ENCODE data around the gene LEKR1. TPM values are rescaled to one million over a fixed set of nuclear protein-coding genes. Genes with fewer than 3 reads are reported as not detected.

Gene LEKR1
- total RNA-seq, 2 donors from 2014 or later, result 1.0 to 1.1 TPM

DNA sequence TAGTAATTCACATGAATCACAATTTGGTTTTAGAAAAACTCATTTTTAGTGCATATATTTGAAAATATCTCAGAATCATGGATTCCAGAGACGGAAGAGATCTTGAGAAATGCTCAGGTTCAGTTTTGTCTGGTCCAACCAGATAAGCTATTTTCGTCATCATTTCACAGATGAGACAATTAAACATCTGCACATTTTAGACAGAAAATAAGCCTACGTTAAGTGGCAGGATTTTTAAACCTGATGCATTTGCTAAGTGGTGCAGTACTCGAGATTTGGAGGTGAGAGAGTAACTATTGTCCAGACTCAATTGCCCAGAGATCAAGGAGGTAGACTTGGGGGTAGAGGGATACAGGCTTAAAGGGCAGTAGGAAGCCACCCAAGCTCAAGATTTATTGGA is 243.3 kb downstream of the LEKR1 start:
- no peak for DNase-seq (ENCODE audit: low spot score in 2 of 2)
- no peak for ATAC-seq
- Mint-ChIP-seq H3K36me3 (no peaks in the 10 kb centered on the region), H3K9me3 (no peaks in the 10 kb centered on the region), H3K27ac (no peak overlapping the region)

DNA sequence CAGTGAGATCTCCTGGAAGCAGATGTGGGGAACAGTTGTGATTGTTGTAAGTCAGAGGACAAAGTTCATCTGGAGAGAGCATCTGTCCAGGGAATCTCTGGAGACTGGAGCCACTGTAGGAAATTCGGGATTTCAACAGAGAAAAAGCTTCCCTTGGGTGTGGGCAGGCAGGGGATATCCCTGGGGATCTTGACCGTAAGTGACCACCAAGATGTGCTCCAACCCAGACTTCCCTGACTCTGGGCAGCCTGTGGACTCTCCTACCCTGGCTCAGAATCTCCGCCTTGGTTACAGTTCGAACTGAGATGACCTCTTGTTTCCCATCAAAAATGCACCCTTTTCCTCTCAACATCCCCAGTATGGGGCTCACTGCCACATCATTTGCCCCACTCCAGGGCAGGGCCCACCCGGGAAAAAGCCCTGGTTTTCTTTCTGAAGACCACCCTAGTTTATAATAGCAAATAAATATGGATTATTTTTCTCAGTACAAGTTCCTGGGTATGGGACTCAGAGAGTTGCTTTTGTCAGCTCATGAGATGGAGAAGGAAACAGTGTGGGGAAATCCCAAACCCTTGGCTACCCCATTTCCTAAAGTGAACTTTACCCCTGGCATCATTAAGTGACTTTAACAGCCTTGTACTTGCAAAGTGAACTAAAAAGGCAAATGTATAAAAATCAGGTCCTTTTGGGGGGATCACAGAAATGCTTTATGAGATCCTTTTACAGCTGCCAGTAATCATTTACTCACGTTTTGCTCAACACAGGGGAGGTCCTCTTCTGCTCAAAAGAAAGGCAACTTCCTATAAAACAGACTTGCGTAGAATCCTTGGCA is 243.9 kb downstream of the LEKR1 start:
- H3K27ac Mint-ChIP-seq, result no peak overlapping the region
- DNase-seq (ENCODE audit: low spot score in 2 of 2), result no peak
- no peaks in the 10 kb centered on the region for H3K9me3 Mint-ChIP-seq
- ATAC-seq, result no peak
- no peaks in the 10 kb centered on the region for H3K36me3 Mint-ChIP-seq

DNA sequence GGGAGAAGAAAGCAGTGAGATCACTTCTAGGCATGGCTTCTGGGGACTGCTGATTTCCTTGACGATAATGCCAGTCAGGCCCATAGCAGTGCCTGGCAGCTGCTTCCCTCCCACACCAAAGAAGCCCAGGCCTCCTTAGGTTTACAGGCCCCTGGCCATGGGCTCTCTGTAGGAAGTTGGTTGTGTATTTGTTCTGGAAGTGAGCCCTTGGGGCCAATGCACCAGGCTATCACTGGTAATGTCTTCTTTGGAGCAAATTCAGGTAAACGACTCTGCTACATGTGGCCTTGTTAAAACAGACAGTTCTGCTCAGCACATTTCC is 244.5 kb downstream of the LEKR1 start:
- ATAC-seq, result no peak

DNA sequence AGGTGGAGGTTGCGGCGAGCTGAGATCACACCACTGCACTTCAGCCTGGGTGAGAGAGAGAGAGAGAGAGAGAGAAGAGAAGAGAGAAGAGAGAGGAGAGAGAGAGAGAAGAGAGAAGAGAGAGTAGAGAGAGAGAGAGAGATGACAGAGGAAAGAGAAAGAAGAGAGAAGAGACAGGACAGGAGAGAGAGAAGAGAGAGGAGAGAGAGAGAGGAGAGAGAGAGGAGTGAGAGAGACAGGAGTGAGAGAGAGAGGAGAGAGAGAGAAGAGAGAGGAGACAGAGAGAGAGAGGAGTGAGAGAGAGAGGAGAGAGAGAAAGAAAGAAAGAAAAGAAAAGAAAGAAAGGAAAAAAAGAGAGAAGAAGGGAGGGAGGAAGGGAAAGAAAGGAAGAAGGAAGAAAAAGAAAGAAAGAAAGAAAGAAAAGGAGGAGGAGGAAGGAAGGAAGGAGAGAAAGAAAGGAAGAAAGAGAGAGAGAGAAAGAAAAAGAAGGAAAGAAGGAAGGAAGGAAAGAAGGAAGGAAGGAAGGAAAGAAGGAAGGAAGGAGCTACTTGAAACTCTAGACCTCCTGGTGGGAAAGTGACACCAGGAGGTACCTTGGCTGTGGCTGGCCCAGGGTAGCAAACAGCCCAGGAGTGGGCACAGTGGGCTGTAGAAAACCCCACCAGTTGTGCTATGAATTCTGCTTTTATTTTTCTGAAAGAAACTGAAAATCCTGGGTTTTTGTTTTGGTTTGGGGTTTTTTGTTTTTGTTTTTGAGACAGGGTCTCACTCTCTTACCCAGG is 245.8 kb downstream of the LEKR1 start:
- DNase-seq (ENCODE audit: low spot score in 2 of 2) (no peak), ATAC-seq (no peak)
- H3K36me3 Mint-ChIP-seq, result no peaks in the 10 kb centered on the region
- peak overlapping the region; percentile 20 to 60 for H3K27ac Mint-ChIP-seq
- no peaks in the 10 kb centered on the region for H3K9me3 Mint-ChIP-seq

More for the DNA sequence above, 244.5 kb downstream of the LEKR1 start:
- H3K36me3 Mint-ChIP-seq, result no peaks in the 10 kb centered on the region
- no peak for DNase-seq (ENCODE audit: low spot score in 2 of 2)
- H3K9me3 Mint-ChIP-seq, result no peaks in the 10 kb centered on the region
- no peak overlapping the region for H3K27ac Mint-ChIP-seq

GRCh38 chr3:157073810-157074209 is 247.7 kb downstream of the LEKR1 start:
- Mint-ChIP-seq H3K27ac (no peak overlapping the region), H3K9me3 (no peaks in the 10 kb centered on the region), H3K36me3 (no peaks in the 10 kb centered on the region)
- DNase-seq (ENCODE audit: low spot score in 2 of 2) (no peak), ATAC-seq (no peak)

DNA sequence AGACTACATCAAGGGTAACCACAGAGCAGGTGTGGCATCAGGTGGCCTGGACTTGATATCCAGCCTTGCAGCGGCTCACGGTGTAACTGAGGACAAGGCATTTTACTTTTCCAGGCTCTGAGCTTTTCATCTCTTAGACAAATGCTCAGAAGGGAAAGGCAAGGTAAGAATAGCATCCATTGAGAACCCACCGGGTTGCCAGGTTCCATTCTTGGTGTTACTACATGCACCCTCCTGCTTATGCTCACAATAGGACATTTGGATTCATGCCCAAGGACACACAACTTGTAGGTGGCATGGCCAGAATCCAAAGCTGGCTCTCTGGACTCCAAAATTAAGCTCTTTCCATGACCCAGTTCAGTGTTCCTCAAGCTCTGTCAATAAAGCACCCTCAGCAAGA is 248.3 kb downstream of the LEKR1 start:
- DNase-seq (ENCODE audit: low spot score in 2 of 2) (no peak), ATAC-seq (no peak)
- H3K27ac Mint-ChIP-seq, result no peak overlapping the region
- no peaks in the 10 kb centered on the region for H3K9me3 Mint-ChIP-seq
- no peaks in the 10 kb centered on the region for H3K36me3 Mint-ChIP-seq

DNA sequence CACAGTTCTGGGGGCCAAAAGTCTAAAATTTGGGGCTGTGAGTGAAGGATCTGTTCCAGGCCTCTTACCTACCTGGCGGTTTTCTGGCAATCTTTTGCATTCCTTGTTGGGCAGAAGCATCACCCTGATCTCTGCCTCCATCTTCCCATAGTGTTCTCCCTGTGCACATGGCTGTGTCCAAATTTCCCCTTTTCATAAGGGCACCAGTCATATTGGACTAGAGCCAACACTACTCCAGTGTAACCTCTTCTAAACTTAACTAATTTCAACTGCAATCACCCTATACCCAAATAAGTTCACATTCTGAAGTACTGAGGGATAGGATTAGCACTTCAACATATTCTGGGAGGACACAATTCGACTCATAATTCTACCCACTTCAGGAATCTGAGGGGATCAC is 248.8 kb downstream of the LEKR1 start:
- peak overlapping the region in 1 of 2 donors; percentile 10 for H3K27ac Mint-ChIP-seq
- H3K36me3 Mint-ChIP-seq, result no peaks in the 10 kb centered on the region
- no peak for ATAC-seq
- H3K9me3 Mint-ChIP-seq, result no peaks in the 10 kb centered on the region
- no peak for DNase-seq (ENCODE audit: low spot score in 2 of 2)

DNA sequence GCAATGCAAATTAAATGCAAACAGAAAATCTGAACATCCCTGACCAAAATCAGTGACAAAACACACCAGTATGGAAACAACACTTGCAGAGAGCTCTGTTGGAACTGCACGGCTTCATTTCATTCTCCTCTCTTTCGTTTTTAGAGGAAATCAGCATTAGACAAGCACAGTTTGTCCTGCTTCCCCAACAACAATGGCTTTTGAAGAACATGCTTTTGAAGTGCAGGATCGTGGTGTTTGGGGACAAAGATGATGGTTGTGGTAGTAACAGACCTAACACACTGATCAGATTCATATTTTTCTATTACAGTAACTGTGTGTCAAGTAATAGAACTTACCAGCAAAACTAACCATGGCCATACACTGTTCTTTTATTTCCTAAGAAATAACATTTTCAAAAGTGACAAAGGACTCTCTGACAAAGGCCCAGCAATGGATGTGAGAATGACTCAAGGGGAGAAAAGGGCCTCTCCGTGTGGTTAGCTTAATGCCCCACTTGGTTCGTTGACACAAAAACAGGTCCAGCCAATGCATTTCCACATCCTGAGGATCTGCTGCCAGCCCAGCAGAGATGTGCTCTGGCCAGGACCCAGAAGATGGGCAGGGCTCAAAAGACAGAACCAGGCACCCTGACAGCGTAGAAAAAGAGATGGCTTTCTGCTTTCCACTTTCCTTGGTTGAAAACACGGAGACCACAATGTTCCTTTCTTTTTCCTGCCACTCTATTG is 249.7 kb downstream of the LEKR1 start:
- ATAC-seq (peak; percentile 28 to 45), DNase-seq (ENCODE audit: low spot score in 2 of 2) (no peak)
- Mint-ChIP-seq H3K9me3 (no peaks in the 10 kb centered on the region), H3K27ac (peak overlapping the region in 1 of 2 donors; percentile 9), H3K36me3 (no peaks in the 10 kb centered on the region)

DNA sequence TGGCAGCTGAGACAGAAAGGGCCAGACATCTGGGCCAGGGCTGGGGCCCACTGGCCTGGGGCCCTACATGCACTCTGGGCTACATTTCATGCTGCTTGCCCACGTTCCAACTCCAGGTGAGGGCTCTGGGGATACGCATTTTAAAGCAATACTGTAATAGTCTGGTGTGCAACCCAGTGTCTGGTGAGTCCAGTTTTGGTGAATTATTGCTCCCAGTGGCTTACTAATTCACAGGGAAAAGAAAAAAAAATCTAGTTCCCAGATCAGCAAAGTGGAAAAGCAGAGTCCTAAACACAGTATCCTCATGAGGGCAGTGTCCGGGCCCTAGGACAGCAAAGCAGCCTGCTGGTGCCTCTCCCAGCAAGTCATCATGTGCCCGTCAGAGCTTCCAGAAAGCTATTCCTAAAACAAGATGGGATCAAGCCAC is 251.4 kb downstream of the LEKR1 start:
- Mint-ChIP-seq H3K9me3 (no peaks in the 10 kb centered on the region), H3K27ac (no peak overlapping the region), H3K36me3 (no peaks in the 10 kb centered on the region)
- DNase-seq (ENCODE audit: low spot score in 2 of 2) (no peak), ATAC-seq (no peak)

- peak in 1 of 2 donors; percentile 26 for ATAC-seq
- H3K36me3 Mint-ChIP-seq, result no peaks in the 10 kb centered on the region
- no peak overlapping the region for H3K27ac Mint-ChIP-seq
- no peaks in the 10 kb centered on the region for H3K9me3 Mint-ChIP-seq
- DNase-seq (ENCODE audit: low spot score in 2 of 2), result no peak
Measured at GRCh38 chr3:157078131-157078810, 252.1 kb downstream of the LEKR1 start.

DNA sequence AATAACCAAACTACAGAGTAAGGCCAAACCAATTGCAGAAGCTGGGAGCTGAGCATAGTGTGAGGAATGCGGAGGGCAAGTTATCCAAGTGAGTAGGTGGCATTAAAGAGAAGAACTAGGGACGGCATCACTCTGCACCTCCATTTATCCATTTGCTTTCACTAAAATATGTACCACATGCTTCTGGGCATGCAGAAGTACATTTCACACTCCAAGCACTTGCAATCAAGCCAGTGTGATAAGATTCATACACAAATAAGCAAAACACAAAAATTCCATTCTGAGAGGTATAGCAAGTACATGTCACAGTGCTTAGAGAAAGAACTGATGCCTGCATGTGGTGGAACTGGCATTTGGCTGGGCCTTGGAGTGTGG is 252.6 kb downstream of the LEKR1 start:
- Mint-ChIP-seq H3K36me3 (no peaks in the 10 kb centered on the region), H3K9me3 (no peaks in the 10 kb centered on the region), H3K27ac (no peak overlapping the region)
- ATAC-seq, result no peak
- no peak for DNase-seq (ENCODE audit: low spot score in 2 of 2)

DNA sequence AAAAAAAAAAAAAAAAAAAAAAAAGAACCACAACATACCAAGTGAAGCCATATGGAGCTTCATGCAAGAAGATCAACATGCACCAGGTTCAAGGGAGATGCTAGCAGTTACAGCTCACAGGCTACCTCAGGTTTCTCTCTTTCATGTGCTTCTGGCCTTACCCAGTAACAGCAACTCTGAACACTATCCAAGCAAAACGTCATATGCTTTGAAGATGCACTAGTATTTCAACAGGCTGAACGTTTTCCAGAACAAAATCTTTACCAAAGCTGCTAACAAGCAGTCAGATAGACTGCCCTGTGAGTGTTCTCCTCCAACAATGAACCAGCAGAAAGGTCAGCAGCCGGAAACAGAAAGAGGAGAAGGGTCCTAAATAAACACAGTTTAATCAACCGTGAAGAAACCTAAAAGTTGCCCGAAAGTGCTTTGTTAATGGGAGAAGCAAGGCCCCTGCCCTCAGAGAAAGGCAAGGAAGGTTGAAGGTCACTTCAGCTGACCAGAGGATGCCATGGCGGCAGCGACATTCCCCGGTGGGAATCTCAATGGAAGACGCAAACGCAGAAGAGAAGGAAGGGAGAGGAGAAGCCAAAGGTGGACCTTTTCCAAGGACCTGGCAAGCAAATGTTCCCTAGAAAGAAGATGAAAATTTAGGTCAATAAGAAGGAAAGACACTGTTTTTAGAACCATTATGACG is 253.7 kb downstream of the LEKR1 start:
- DNase-seq (ENCODE audit: low spot score in 2 of 2) (no peak), ATAC-seq (no peak)
- no peaks in the 10 kb centered on the region for H3K9me3 Mint-ChIP-seq
- no peak overlapping the region for H3K27ac Mint-ChIP-seq
- no peaks in the 10 kb centered on the region for H3K36me3 Mint-ChIP-seq

- Mint-ChIP-seq H3K27ac (peak overlapping the region; percentile 39 to 79), H3K9me3 (no peaks in the 10 kb centered on the region), H3K36me3 (no peaks in the 10 kb centered on the region)
- peak; percentile 89 to 93 for DNase-seq (ENCODE audit: low spot score in 2 of 2)
- ATAC-seq, result peak; percentile 86 to 97
Measured at GRCh38 chr3:157081626-157082210, 255.6 kb downstream of the LEKR1 start.

DNA sequence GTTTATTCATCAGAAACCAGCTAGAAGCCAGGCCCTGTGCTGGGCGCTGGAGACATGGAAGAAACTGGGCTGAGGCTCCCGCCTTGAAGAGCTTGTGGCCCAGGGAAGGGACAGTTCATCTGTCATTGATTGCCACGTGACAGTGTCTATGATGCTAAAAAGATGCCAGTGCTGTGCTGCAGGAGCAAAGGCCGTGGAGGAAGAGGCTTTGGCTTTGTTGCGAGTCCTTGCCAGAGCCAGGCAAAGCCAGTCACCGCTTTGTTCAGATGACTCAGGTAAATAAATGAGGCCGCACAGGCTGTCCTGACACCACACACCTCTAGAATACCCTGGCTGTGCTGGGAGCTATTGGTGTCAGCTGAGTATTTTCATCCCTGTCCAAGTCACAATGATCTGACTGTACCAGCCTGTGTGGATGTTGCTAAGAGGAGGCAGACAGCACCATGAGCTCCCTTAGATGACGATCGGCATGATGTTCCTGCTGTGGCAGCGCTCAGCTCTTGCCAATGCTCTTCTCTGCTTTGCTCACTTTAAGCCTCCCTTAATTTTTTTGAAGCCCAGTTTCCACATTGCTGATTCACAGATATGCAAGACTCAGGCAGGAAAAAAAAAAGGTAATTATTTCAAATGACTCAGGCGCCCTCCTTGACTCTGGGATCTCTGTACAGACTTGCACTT is 256.3 kb downstream of the LEKR1 start:
- H3K9me3 Mint-ChIP-seq, result no peaks in the 10 kb centered on the region
- ATAC-seq (peak; percentile 13 to 25), DNase-seq (ENCODE audit: low spot score in 2 of 2) (no peak)
- H3K27ac Mint-ChIP-seq, result peak overlapping the region; percentile 39 to 79
- no peaks in the 10 kb centered on the region for H3K36me3 Mint-ChIP-seq

DNA sequence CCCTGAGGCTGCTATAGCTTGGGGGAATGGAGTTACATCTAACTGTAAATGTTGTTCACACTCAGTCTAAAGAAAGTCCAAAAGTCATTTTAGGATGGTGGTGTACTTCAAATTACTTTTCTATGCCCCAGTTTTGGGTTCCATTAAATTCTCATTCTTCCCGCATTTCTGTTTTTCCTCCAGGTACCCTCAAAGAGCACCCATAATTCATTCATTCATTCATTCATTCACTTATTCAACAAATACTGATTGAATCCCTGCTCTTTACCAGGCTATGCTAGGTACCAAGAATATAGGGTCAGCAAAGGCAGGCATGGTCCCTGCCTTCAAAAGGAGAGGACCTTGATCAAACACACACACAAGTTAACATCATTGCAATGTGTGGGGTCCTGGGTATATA is 257.7 kb downstream of the LEKR1 start:
- Mint-ChIP-seq H3K9me3 (no peaks in the 10 kb centered on the region), H3K27ac (no peak overlapping the region), H3K36me3 (no peaks in the 10 kb centered on the region)
- DNase-seq (ENCODE audit: low spot score in 2 of 2), result no peak
- no peak for ATAC-seq

Measured in activated naive CD4-positive, alpha-beta T cell treated with anti-CD3 and anti-CD28 coated beads, Interleukin-2, amount 50 U/mL, for 72 hours (primary cell).